AG10803 (cell line): Measurements from ENCODE around the gene ZMYND10.

Experiments used
- DNase-seq: peaks from one replicate; pipeline ENCODE4 v3.0.0; 2010; ENCODE audit warnings: low read depth
- H3K4me3 ChIP-seq: 2 replicates; pipeline ENCODE4 v1.5.1; 2011; ENCODE audit warnings: mild to moderate bottlenecking, low read length, control low read depth
- TF ChIP-seq, protein P1 (sequence below): conservative IDR thresholded peaks from 2 replicates; pipeline ENCODE4 v1.5.1; 2011; ENCODE audit warnings: mild to moderate bottlenecking, low read length, control low read depth, inconsistent platforms

Gene ZMYND10

GRCh38 chr3:50322115-50322385, 23.5 kb downstream of the ZMYND10 start:
- peak overlapping the region; percentile 71 for H3K4me3 ChIP-seq
- no peak for DNase-seq
- TF ChIP-seq, protein P1, sequence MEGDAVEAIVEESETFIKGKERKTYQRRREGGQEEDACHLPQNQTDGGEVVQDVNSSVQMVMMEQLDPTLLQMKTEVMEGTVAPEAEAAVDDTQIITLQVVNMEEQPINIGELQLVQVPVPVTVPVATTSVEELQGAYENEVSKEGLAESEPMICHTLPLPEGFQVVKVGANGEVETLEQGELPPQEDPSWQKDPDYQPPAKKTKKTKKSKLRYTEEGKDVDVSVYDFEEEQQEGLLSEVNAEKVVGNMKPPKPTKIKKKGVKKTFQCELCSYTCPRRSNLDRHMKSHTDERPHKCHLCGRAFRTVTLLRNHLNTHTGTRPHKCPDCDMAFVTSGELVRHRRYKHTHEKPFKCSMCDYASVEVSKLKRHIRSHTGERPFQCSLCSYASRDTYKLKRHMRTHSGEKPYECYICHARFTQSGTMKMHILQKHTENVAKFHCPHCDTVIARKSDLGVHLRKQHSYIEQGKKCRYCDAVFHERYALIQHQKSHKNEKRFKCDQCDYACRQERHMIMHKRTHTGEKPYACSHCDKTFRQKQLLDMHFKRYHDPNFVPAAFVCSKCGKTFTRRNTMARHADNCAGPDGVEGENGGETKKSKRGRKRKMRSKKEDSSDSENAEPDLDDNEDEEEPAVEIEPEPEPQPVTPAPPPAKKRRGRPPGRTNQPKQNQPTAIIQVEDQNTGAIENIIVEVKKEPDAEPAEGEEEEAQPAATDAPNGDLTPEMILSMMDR = no peak

- DNase-seq = peak; percentile 84
- TF ChIP-seq, protein P1 = peak; percentile 42
- peak overlapping the region; percentile 71 for H3K4me3 ChIP-seq
These were observed 24.0 kb downstream of the ZMYND10 start for GRCh38 chr3:50321336-50322114.

DNA sequence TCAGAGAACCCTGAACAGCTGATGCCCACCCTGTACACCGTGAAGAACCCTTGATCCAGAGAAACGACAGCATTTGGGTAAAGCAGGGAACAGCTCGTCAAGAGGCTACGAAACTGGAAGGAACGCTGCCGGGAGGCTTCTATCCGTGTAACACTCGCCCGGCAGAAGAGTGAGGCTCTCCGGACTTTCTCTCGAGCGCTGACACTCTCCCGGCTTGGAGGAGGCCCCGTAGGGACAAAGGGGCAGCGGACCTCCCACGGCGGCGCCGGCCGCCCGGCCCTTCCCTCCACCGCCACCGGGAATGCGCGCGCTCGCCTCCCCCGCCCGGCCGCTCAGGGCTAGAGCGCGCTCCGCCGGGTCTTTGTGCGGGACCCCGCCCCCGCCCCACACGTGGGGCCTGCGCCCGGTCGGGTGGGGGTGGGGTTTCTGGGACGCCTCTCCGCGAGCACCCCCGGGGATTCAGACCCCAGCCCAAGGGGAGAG, 24.6 kb downstream of the ZMYND10 start:
- peak overlapping the region; percentile 71 for H3K4me3 ChIP-seq
- peak; percentile 50 for DNase-seq
- TF ChIP-seq, protein P1 = no peak

DNA sequence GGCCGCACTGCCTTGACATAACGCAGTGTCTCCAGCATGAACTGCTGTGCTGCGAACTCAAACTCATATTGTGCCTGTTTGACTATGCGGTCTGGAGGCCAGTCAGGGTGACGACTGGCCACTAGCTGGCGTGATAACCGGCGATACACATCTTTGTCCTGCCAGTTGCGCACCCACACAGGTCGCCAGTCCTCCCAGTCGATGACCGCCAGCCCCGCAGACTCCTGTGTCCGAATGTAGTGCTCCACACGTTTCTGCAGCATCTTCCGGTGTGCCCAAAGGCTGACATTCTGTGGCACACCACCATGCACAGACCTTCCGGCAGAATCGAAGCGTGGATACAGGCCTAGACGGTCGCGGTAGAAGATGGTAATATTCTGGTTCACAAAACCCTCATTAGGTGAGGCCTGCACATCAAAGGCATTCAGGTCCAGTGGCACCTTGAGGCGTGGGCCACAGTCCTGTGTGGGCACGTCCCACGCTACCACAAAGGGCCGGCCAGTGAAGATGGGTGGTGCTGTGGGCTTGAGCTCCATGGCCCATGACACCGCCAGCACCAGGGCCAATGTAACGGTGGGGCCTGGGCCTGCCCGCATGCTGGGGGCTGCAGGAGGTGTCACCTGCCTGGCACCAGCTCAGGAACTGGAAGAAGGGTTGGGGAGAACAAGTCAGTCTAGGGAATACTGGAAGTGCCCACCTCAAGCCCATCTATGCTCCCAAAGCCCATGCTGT, 25.5 kb downstream of the ZMYND10 start:
- no peak for DNase-seq

DNA sequence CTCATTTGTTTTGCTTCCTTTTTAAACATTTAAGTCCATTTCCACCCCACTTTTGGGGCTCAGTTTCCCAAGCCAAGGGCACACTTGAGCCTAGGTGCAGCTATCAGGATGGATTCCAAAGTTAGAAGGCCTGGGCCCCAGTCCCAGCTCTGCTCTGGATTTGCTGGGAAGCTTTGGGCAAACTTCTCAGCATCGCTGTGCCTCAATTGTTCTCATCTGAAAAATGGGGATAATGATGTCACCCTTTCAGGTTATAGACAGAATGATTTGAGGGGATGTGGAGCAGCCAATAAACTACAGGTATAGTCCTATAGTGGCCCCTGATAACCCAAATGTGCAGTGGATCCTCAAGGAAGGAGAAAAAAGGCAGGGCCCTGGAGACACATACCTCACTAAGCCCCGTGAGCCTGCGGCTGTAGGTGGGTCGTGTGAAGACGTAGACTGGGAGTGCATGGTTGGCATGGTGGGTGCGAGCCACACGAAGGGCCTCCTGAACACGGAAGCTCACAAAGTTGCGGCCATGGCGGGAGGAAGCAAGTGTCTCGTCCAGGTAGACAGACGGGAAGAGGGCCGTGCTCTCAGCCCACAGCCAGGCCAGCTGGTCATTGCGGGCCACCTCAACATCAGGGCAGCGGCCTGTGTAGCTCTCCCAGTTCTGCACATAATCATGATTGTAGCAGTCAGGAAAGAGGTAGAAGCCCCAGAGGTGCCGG, 26.2 kb downstream of the ZMYND10 start:
- no peak for DNase-seq
- no peak overlapping the region for H3K4me3 ChIP-seq
- TF ChIP-seq, protein P1 = no peak

More for the DNA sequence above, 25.5 kb downstream of the ZMYND10 start:
- TF ChIP-seq, protein P1 = no peak
- H3K4me3 ChIP-seq = peak overlapping the region; percentile 71

- H3K4me3 ChIP-seq = no peak overlapping the region
- TF ChIP-seq, protein P1 = no peak
- no peak for DNase-seq
These were observed 26.9 kb downstream of the ZMYND10 start for GRCh38 chr3:50318615-50319014.
